Ishikawa (cell line): Measurements from ENCODE around the gene DTX1.

Source experiments
- CEBPB ChIP-seq: IDR thresholded peaks from 2 replicates; pipeline ENCODE4 v1.6.1; 2012
- TAF1 ChIP-seq: IDR thresholded peaks from 2 replicates; pipeline ENCODE4 v1.6.1; 2012; ENCODE audit warnings: low read depth, mild to moderate bottlenecking
- YY1 ChIP-seq: IDR thresholded peaks from 2 replicates; pipeline ENCODE4 v1.6.1; 2012; ENCODE audit warnings: low read depth

- no peak for TF ChIP-seq CEBPB
- no peak for TF ChIP-seq TAF1
- TF ChIP-seq YY1 = no peak
Measured at GRCh38 chr12:113069751-113070116, 13.2 kb downstream of the DTX1 start.
